Fibroblast of skin of left biceps (primary cell): ENCODE data around the gene PIPOX.

Experiments used
- DNase-seq, 2 experiments: peaks; one replicate each; pipeline ENCODE4 v3.0.0-alpha.2; 2013; ENCODE audit warnings: low read depth in 2 of 2

The PIPOX gene

GRCh38 chr17:29048440-29049368 is 5.8 kb downstream of the PIPOX start:
- no peak for DNase-seq

GRCh38 chr17:29049541-29050145 is 6.7 kb downstream of the PIPOX start:
- DNase-seq = no peak

GRCh38 chr17:29050176-29050575 is 7.2 kb downstream of the PIPOX start:
- DNase-seq = no peak

GRCh38 chr17:29051194-29051593 is 8.3 kb downstream of the PIPOX start:
- DNase-seq = no peak

GRCh38 chr17:29051731-29052130 is 8.8 kb downstream of the PIPOX start:
- DNase-seq = no peak

GRCh38 chr17:29054835-29055234 is 11.9 kb downstream of the PIPOX start:
- DNase-seq = no peak

- DNase-seq = no peak
These were observed 14.4 kb downstream of the PIPOX start for GRCh38 chr17:29057361-29057760.

GRCh38 chr17:29058391-29058790 is 15.4 kb downstream of the PIPOX start:
- DNase-seq = no peak

GRCh38 chr17:29059281-29059680 is 16.3 kb downstream of the PIPOX start:
- DNase-seq = no peak

GRCh38 chr17:29060475-29060874 is 17.5 kb downstream of the PIPOX start:
- no peak for DNase-seq

GRCh38 chr17:29061036-29061435 is 18.1 kb downstream of the PIPOX start:
- DNase-seq = no peak

- no peak for DNase-seq
These were observed 19.3 kb downstream of the PIPOX start for GRCh38 chr17:29062215-29062614.

GRCh38 chr17:29063992-29064391 is 21.1 kb downstream of the PIPOX start:
- no peak for DNase-seq

- no peak for DNase-seq
These were observed 23.1 kb downstream of the PIPOX start for GRCh38 chr17:29066047-29066446.

GRCh38 chr17:29066606-29067005 is 23.7 kb downstream of the PIPOX start:
- DNase-seq = no peak

- no peak for DNase-seq
These were observed 25.9 kb downstream of the PIPOX start for GRCh38 chr17:29068818-29069217.

GRCh38 chr17:29069526-29070041 is 26.6 kb downstream of the PIPOX start:
- no peak for DNase-seq

GRCh38 chr17:29070308-29070707 is 27.4 kb downstream of the PIPOX start:
- DNase-seq = no peak

- no peak for DNase-seq
These were observed 27.8 kb downstream of the PIPOX start for GRCh38 chr17:29070781-29071180.

- no peak for DNase-seq
These were observed 28.4 kb downstream of the PIPOX start for GRCh38 chr17:29071303-29071702.

- no peak for DNase-seq
These were observed 30.1 kb downstream of the PIPOX start for GRCh38 chr17:29073045-29073444.

GRCh38 chr17:29073520-29073919 is 30.6 kb downstream of the PIPOX start:
- no peak for DNase-seq

GRCh38 chr17:29074488-29074887 is 31.5 kb downstream of the PIPOX start:
- DNase-seq = no peak
